GM19463 (cell line): ENCODE data around the gene SLC2A4.
"Not testable (repeated sequence)": the region's sequence is repeated elsewhere in the genome, so short reads cannot be mapped to it uniquely, and the experiment has no call there.

Experiments
- ATAC-seq: cut with Tn5 transposase; IDR thresholded peaks from one replicate; pipeline ENCODE4 v1.9.1; 2021; ENCODE audit warnings: mild to moderate bottlenecking, moderate library complexity; ENCODE audit not compliant: unreplicated experiment

SLC2A4 gene

GRCh38 chr17:7322520-7323194, 41.1 kb downstream of the SLC2A4 start:
- no peak for ATAC-seq

- no peak for ATAC-seq
Measured at GRCh38 chr17:7323731-7324437, 42.4 kb downstream of the SLC2A4 start.

GRCh38 chr17:7324438-7324779, 42.9 kb downstream of the SLC2A4 start:
- ATAC-seq, result no peak

- ATAC-seq, result no peak
Measured at GRCh38 chr17:7325031-7325528, 43.6 kb downstream of the SLC2A4 start.

- ATAC-seq, result no peak
Measured at GRCh38 chr17:7326186-7326585, 44.7 kb downstream of the SLC2A4 start.

GRCh38 chr17:7327056-7327455, 45.5 kb downstream of the SLC2A4 start:
- no peak for ATAC-seq

GRCh38 chr17:7327501-7327900, 46.0 kb downstream of the SLC2A4 start:
- no peak for ATAC-seq

GRCh38 chr17:7328009-7328408, 46.5 kb downstream of the SLC2A4 start:
- ATAC-seq, result no peak

- ATAC-seq, result peak; percentile 8
Measured at GRCh38 chr17:7328840-7329373, 47.4 kb downstream of the SLC2A4 start, which contains the start of gene NEURL4. NEURL4 (minus strand) TSS chr17:7329335; CDS start chr17:7329312, 23 bp downstream.

GRCh38 chr17:7329374-7329996, 48.0 kb downstream of the SLC2A4 start:
- ATAC-seq, result peak; percentile 56

- peak; percentile 40 for ATAC-seq
Measured at GRCh38 chr17:7329997-7330637, 48.6 kb downstream of the SLC2A4 start.

GRCh38 chr17:7330638-7331015, 49.1 kb downstream of the SLC2A4 start:
- ATAC-seq, result no peak

- no peak for ATAC-seq
Measured at GRCh38 chr17:7332111-7332510, 50.6 kb downstream of the SLC2A4 start.

GRCh38 chr17:7332600-7333069, 51.1 kb downstream of the SLC2A4 start:
- not testable (repeated sequence) for ATAC-seq

- no peak for ATAC-seq
Measured at GRCh38 chr17:7334938-7335538, 53.5 kb downstream of the SLC2A4 start.

- ATAC-seq, result not testable (repeated sequence)
Measured at GRCh38 chr17:7335765-7336164, 54.2 kb downstream of the SLC2A4 start.

GRCh38 chr17:7336240-7337175, 55.0 kb downstream of the SLC2A4 start, which contains the start of gene ACAP1:
ACAP1 (plus strand) TSS chr17:7336529; CDS start chr17:7336735, 206 bp downstream.
- ATAC-seq, result peak; percentile 77

- ATAC-seq, result not testable (repeated sequence)
Measured at GRCh38 chr17:7337600-7337999, 56.1 kb downstream of the SLC2A4 start.
